OCI-LY7 (cell line): ENCODE data around the gene EPN1.

Source experiments
- EZH2phosphoT487 ChIP-seq: fragments of 200-600 bp; sonication (generic); IDR thresholded peaks from 2 replicates; pipeline ENCODE4 v1.6.1; 2018; ENCODE audit warnings: low read depth, borderline replicate concordance, mild to moderate bottlenecking, mixed run types, antibody characterized with exemption, low read length, moderate library complexity, mixed read lengths
- TF ChIP-seq, protein P1 (sequence below): fragments of 200-600 bp; sonication (generic); conservative IDR thresholded peaks from 2 replicates; pipeline ENCODE4 v1.5.1; 2014; ENCODE audit warnings: mild to moderate bottlenecking, antibody characterized with exemption, low read length, moderate library complexity, mixed read lengths

DNA sequence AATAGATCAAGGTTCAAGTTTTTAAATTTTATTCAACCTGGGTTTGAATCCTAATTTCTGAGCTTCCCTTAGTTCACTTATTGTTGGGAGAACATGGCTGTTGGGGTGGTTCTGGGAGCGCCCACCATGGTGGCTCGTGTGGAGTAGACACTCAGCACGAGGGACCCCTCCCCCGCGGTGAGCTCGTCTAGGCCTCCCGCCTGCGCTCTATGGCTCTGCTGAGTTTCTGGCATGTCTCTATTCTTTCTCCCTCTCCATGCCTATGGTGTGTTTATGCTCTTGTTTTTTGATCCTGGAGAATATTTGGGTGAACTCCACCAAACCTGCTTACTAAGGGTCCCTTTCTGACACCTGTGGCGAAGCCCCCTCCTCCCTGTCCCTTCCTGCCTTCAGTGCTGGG lies 1.6 kb upstream of the EPN1 start:
- TF ChIP-seq, protein P1, sequence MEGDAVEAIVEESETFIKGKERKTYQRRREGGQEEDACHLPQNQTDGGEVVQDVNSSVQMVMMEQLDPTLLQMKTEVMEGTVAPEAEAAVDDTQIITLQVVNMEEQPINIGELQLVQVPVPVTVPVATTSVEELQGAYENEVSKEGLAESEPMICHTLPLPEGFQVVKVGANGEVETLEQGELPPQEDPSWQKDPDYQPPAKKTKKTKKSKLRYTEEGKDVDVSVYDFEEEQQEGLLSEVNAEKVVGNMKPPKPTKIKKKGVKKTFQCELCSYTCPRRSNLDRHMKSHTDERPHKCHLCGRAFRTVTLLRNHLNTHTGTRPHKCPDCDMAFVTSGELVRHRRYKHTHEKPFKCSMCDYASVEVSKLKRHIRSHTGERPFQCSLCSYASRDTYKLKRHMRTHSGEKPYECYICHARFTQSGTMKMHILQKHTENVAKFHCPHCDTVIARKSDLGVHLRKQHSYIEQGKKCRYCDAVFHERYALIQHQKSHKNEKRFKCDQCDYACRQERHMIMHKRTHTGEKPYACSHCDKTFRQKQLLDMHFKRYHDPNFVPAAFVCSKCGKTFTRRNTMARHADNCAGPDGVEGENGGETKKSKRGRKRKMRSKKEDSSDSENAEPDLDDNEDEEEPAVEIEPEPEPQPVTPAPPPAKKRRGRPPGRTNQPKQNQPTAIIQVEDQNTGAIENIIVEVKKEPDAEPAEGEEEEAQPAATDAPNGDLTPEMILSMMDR = no peak
- no peak for TF ChIP-seq EZH2phosphoT487
